Measurements from ENCODE around the gene MTMR10. TPM values are rescaled to one million over a fixed set of nuclear protein-coding genes. Genes with fewer than 3 reads are reported as not detected.

The MTMR10 gene
- total RNA-seq, 1 donor from 2014 or later = 14.8 TPM

- DNase-seq (ENCODE audit: low read depth) = no peak
- H3K36me3 ChIP-seq (ENCODE audit: insufficient read depth, low read length) = no peaks in the 10 kb centered on the region
- no peak overlapping the region for H3K4me3 ChIP-seq (ENCODE audit: insufficient read depth, low read depth, low read length)
- H3K27me3 ChIP-seq (ENCODE audit: insufficient read depth, low read length) = no peaks in the 10 kb centered on the region
- no peak overlapping the region for H3K9ac ChIP-seq (ENCODE audit: low read length)
- Mint-ChIP-seq H3K27ac (ENCODE audit: unreplicated experiment) (no peak overlapping the region), H3K4me3 (ENCODE audit: unreplicated experiment) (no peak overlapping the region), H3K4me1 (ENCODE audit: low read depth, unreplicated experiment) (peaks cover 23% of the 10 kb centered on the region), H3K9me3 (ENCODE audit: unreplicated experiment) (no peaks in the 10 kb centered on the region), H3K36me3 (ENCODE audit: low read depth, unreplicated experiment) (no peaks in the 10 kb centered on the region), H3K27me3 (ENCODE audit: low read depth, unreplicated experiment) (peaks cover 6% of the 10 kb centered on the region)
- no peak for TF ChIP-seq EZH2 (IDR thresholded peaks at IDR 0.05; ENCODE audit: insufficient read depth, low read length)
- TF ChIP-seq, protein P1, sequence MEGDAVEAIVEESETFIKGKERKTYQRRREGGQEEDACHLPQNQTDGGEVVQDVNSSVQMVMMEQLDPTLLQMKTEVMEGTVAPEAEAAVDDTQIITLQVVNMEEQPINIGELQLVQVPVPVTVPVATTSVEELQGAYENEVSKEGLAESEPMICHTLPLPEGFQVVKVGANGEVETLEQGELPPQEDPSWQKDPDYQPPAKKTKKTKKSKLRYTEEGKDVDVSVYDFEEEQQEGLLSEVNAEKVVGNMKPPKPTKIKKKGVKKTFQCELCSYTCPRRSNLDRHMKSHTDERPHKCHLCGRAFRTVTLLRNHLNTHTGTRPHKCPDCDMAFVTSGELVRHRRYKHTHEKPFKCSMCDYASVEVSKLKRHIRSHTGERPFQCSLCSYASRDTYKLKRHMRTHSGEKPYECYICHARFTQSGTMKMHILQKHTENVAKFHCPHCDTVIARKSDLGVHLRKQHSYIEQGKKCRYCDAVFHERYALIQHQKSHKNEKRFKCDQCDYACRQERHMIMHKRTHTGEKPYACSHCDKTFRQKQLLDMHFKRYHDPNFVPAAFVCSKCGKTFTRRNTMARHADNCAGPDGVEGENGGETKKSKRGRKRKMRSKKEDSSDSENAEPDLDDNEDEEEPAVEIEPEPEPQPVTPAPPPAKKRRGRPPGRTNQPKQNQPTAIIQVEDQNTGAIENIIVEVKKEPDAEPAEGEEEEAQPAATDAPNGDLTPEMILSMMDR (IDR thresholded peaks at IDR 0.05; ENCODE audit: insufficient read depth, low read depth, low read length) = no peak
- peaks cover 10% of the 10 kb centered on the region for H3K4me1 ChIP-seq (ENCODE audit: insufficient read depth, low read length)
- no peak for FAIRE-seq
- no peaks in the 10 kb centered on the region for H4K20me1 ChIP-seq (ENCODE audit: insufficient read depth, low read length)
- no peak overlapping the region for H2AFZ ChIP-seq (ENCODE audit: low read depth, low read length)
- no peak overlapping the region for H3K4me2 ChIP-seq (ENCODE audit: low read length)
- H3K9me3 ChIP-seq (ENCODE audit: insufficient read depth, low read depth, low read length) = no peaks in the 10 kb centered on the region
- no peak overlapping the region for H3K27ac ChIP-seq (ENCODE audit: low read depth, low read length)
- no peaks in the 10 kb centered on the region for H3K79me2 ChIP-seq (ENCODE audit: insufficient read depth, low read length)
Observed at GRCh38 chr15:31035610-31036009, 44.2 kb upstream of the MTMR10 start.

DNA sequence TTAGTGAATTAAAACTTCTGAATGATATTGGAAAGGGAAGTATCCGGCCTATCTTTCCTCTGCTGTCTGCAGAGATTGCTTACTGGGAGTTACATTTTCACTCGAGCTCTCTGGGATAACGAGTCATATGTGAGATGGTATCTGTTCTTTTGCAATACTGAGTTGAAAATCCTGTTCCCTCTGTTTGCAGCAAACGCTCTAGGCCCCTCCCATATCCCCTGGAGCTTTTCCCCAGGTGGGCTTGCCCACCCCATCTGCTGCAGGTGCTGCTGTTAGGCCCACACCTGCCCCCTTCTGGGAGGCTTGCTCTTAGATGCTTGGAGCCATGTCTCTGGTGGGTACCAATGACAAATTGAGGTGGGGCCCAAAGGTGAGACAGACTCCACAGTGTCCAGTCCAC lies 42.7 kb upstream of the MTMR10 start:
- DNase-seq (ENCODE audit: low read depth) (no peak), FAIRE-seq (no peak)
- no peaks in the 10 kb centered on the region for H3K27me3 Mint-ChIP-seq (ENCODE audit: low read depth, unreplicated experiment)
- H3K36me3 Mint-ChIP-seq (ENCODE audit: low read depth, unreplicated experiment) = no peaks in the 10 kb centered on the region
- Histone ChIP-seq H2AFZ (ENCODE audit: low read depth, low read length) (no peak overlapping the region), H4K20me1 (ENCODE audit: insufficient read depth, low read length) (no peaks in the 10 kb centered on the region), H3K27ac (ENCODE audit: low read depth, low read length) (no peak overlapping the region), H3K9ac (ENCODE audit: low read length) (no peak overlapping the region), H3K4me3 (ENCODE audit: insufficient read depth, low read depth, low read length) (no peak overlapping the region), H3K36me3 (ENCODE audit: insufficient read depth, low read length) (no peaks in the 10 kb centered on the region), H3K4me1 (ENCODE audit: insufficient read depth, low read length) (peaks cover 10% of the 10 kb centered on the region), H3K9me3 (ENCODE audit: insufficient read depth, low read depth, low read length) (no peaks in the 10 kb centered on the region), H3K27me3 (ENCODE audit: insufficient read depth, low read length) (no peaks in the 10 kb centered on the region), H3K4me2 (ENCODE audit: low read length) (no peak overlapping the region), H3K79me2 (ENCODE audit: insufficient read depth, low read length) (no peaks in the 10 kb centered on the region)
- TF ChIP-seq, protein P1 (IDR thresholded peaks at IDR 0.05; ENCODE audit: insufficient read depth, low read depth, low read length) = no peak
- H3K4me3 Mint-ChIP-seq (ENCODE audit: unreplicated experiment) = no peak overlapping the region
- H3K4me1 Mint-ChIP-seq (ENCODE audit: low read depth, unreplicated experiment) = peaks cover 23% of the 10 kb centered on the region
- H3K9me3 Mint-ChIP-seq (ENCODE audit: unreplicated experiment) = no peaks in the 10 kb centered on the region
- H3K27ac Mint-ChIP-seq (ENCODE audit: unreplicated experiment) = no peak overlapping the region

GRCh38 chr15:31032961-31033371 lies 41.5 kb upstream of the MTMR10 start:
- H3K4me3 ChIP-seq (ENCODE audit: insufficient read depth, low read depth, low read length) = no peak overlapping the region
- FAIRE-seq (no peak), DNase-seq (ENCODE audit: low read depth) (peak; percentile 69)
- Mint-ChIP-seq H3K9me3 (ENCODE audit: unreplicated experiment) (no peaks in the 10 kb centered on the region), H3K4me3 (ENCODE audit: unreplicated experiment) (no peak overlapping the region), H3K36me3 (ENCODE audit: low read depth, unreplicated experiment) (no peaks in the 10 kb centered on the region), H3K27me3 (ENCODE audit: low read depth, unreplicated experiment) (no peaks in the 10 kb centered on the region), H3K27ac (ENCODE audit: unreplicated experiment) (no peak overlapping the region), H3K4me1 (ENCODE audit: low read depth, unreplicated experiment) (peaks cover 23% of the 10 kb centered on the region)
- H3K36me3 ChIP-seq (ENCODE audit: insufficient read depth, low read length) = no peaks in the 10 kb centered on the region
- H2AFZ ChIP-seq (ENCODE audit: low read depth, low read length) = peak overlapping the region; percentile 57
- H3K27me3 ChIP-seq (ENCODE audit: insufficient read depth, low read length) = no peaks in the 10 kb centered on the region
- H3K4me1 ChIP-seq (ENCODE audit: insufficient read depth, low read length) = peaks cover 10% of the 10 kb centered on the region
- no peak overlapping the region for H3K27ac ChIP-seq (ENCODE audit: low read depth, low read length)
- no peaks in the 10 kb centered on the region for H3K79me2 ChIP-seq (ENCODE audit: insufficient read depth, low read length)
- H3K4me2 ChIP-seq (ENCODE audit: low read length) = peak overlapping the region; percentile 24
- no peak overlapping the region for H3K9ac ChIP-seq (ENCODE audit: low read length)
- no peaks in the 10 kb centered on the region for H4K20me1 ChIP-seq (ENCODE audit: insufficient read depth, low read length)
- H3K9me3 ChIP-seq (ENCODE audit: insufficient read depth, low read depth, low read length) = no peaks in the 10 kb centered on the region
- TF ChIP-seq, protein P1 (IDR thresholded peaks at IDR 0.05; ENCODE audit: insufficient read depth, low read depth, low read length) = no peak
- no peak for TF ChIP-seq EZH2 (IDR thresholded peaks at IDR 0.05; ENCODE audit: insufficient read depth, low read length)

Measured in astrocyte (in vitro differentiated cells and primary cell).